ENCODE measurements around the gene PRR15L. TPM values are rescaled to one million over a fixed set of nuclear protein-coding genes. Genes with fewer than 3 reads are reported as not detected.

PRR15L gene
- total and polyA plus RNA-seq, 2 of the 8 experiments (the other 6 are each of a cell fraction or from before 2014, with no cell fraction given), result 0.26 to 1.1 TPM

- FAIRE-seq (peak; percentile 79), DNase-seq (ENCODE audit: low read depth in 1 of 2, low spot score in 2 of 2) (peak; percentile 47 to 86)
- no peak overlapping the region for H2AK5ac ChIP-seq (ENCODE audit: low read depth, low read length)
- H3K14ac ChIP-seq (ENCODE audit: insufficient read length), result no peak overlapping the region
- CTCF ChIA-PET (ENCODE audit: partially characterized antibody), result interaction anchor here (0.7 to 28.0 kb wide), 29 partner anchors 10 to 732 kb away, joined by 3 to 1010 read pairs (median 4); partner anchors contain the start of genes CDK5RAP3, LRRC46, MRPL10 and NFE2L1
- H3K23me2 ChIP-seq (ENCODE audit: low read depth, low read length), result no peaks in the 10 kb centered on the region
- H2BK15ac ChIP-seq (ENCODE audit: low read length), result no peak overlapping the region
- no peak overlapping the region for H2BK120ac ChIP-seq (replicated peaks; ENCODE audit: low read depth, low read length)
- no peak overlapping the region for H3K4me2 ChIP-seq (ENCODE audit: insufficient read depth in 1 of 2, low read depth in 2 of 2, low read length in 2 of 2)
- H3K9me3 ChIP-seq (ENCODE audit: insufficient read depth in 2 of 2, low read depth in 1 of 2, low read length in 1 of 2), result no peaks in the 10 kb centered on the region
- no peak overlapping the region for H2AFZ ChIP-seq (ENCODE audit: low read length)
- H3K18ac ChIP-seq (ENCODE audit: extremely low read depth, low read length), result no peak overlapping the region
- H4K5ac ChIP-seq (ENCODE audit: insufficient read length, low read depth, low read length), result no peak overlapping the region
- POLR2A ChIA-PET (ENCODE audit: partially characterized antibody), result interaction anchor here (0.6 to 2.2 kb wide), 7 partner anchors 10 to 1455 kb away, joined by 3 to 7 read pairs (median 3); partner anchors contain the start of genes PRR15L and SP2
- no peaks in the 10 kb centered on the region for H3K79me1 ChIP-seq (ENCODE audit: low read depth, low read length)
- no peak overlapping the region for H3K9ac ChIP-seq (replicated peaks in 1 of 4; ENCODE audit: extremely low read depth in 1 of 4, low read depth in 3 of 4, low read length in 3 of 4)
- no peaks in the 10 kb centered on the region; a peak in 1 of 8 replicates for H3K36me3 ChIP-seq (ENCODE audit: control insufficient read depth in 2 of 4, insufficient read depth in 4 of 4, low read length in 3 of 4)
- 30% methylated on average over 2 of the region's 2 CpGs; no CpG with 5 or more reads in 1 of the 2 experiments for WGBS, 2 experiments (ENCODE audit: extremely low coverage in 1 of 2, insufficient coverage in 1 of 2, insufficient read length in 1 of 2, insufficient replicate concordance in 2 of 2, low coverage in 1 of 2, low lambda C conversion rate in 2 of 2, missing lambda C conversion rate in 1 of 2)
- no peak overlapping the region for H3K4ac ChIP-seq (replicated peaks; ENCODE audit: insufficient read length, low read depth, low read length)
- H3K27me3 ChIP-seq (replicated peaks in 1 of 4; ENCODE audit: control insufficient read depth in 3 of 4, extremely low read depth in 1 of 4, insufficient read depth in 3 of 4, low read length in 3 of 4), result peaks cover 0 to 6% (median 0%) of the 10 kb centered on the region in 4 experiments; a peak in 1 of 7 replicates
- H3K27ac ChIP-seq (ENCODE audit: low read depth, low read length), result no peak overlapping the region
- no peaks in the 10 kb centered on the region for H3K79me2 ChIP-seq (ENCODE audit: control insufficient read depth in 1 of 2, insufficient read depth in 2 of 2, low read length in 2 of 2)
- no peak overlapping the region for H4K91ac ChIP-seq (replicated peaks; ENCODE audit: insufficient read length, low read length)
- H3K4me1 ChIP-seq (replicated peaks in 1 of 4; ENCODE audit: control insufficient read depth in 3 of 4, insufficient read depth in 4 of 4, low read length in 3 of 4), result peaks cover 0 to 8% (median 4%) of the 10 kb centered on the region in 4 experiments; a peak in 4 of 7 replicates
- no peaks in the 10 kb centered on the region for H4K20me1 ChIP-seq (replicated peaks in 1 of 2; ENCODE audit: control insufficient read depth in 1 of 2, insufficient read depth in 2 of 2, low read length in 2 of 2)
- no peak overlapping the region for H3K56ac ChIP-seq (replicated peaks; ENCODE audit: insufficient read length, low read depth, low read length)
- H2BK12ac ChIP-seq (ENCODE audit: low read depth, low read length), result no peak overlapping the region
- no peak overlapping the region for H3K4me3 ChIP-seq (ENCODE audit: extremely low read depth in 1 of 4, insufficient read depth in 2 of 4, low read depth in 3 of 4, low read length in 4 of 4)
- H4K8ac ChIP-seq (ENCODE audit: extremely low read depth, insufficient read depth, low read length), result no peak overlapping the region
- no peak overlapping the region for H3K23ac ChIP-seq (ENCODE audit: insufficient read length)
- no peak overlapping the region for H2BK5ac ChIP-seq (ENCODE audit: low read depth, low read length)
- H2BK20ac ChIP-seq (ENCODE audit: low read length), result no peak overlapping the region
- TF ChIP-seq NANOG (IDR thresholded peaks at IDR 0.05; ENCODE audit: insufficient read depth, low read depth, low read length, poor library complexity, severe bottlenecking) (no peak), JUND (IDR thresholded peaks at IDR 0.05; ENCODE audit: low read length) (peak; percentile 89), CREB1 (IDR thresholded peaks at IDR 0.05) (peak; percentile 35; the same call in 1 of the 2 replicates), RAD21 (IDR thresholded peaks at IDR 0.05 in 1 of 2, conservative IDR thresholded peaks at IDR 0.05 in 1 of 2; ENCODE audit: low read depth in 2 of 2, low read length in 2 of 2) (peak; percentile 27 to 38; a peak in 3 of 4 replicates), POU5F1 (IDR thresholded peaks at IDR 0.05; ENCODE audit: low read depth, low read length) (no peak), POLR2A (IDR thresholded peaks at IDR 0.05; ENCODE audit: control extremely low read depth in 1 of 2, low read depth in 2 of 2, low read length in 2 of 2) (no peak), PHF8 (conservative IDR thresholded peaks at IDR 0.05; ENCODE audit: low read depth, low read length) (no peak)
- TF ChIP-seq, protein P1, sequence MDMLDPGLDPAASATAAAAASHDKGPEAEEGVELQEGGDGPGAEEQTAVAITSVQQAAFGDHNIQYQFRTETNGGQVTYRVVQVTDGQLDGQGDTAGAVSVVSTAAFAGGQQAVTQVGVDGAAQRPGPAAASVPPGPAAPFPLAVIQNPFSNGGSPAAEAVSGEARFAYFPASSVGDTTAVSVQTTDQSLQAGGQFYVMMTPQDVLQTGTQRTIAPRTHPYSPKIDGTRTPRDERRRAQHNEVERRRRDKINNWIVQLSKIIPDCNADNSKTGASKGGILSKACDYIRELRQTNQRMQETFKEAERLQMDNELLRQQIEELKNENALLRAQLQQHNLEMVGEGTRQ (IDR thresholded peaks at IDR 0.05; ENCODE audit: low read length), result peak; percentile 57; the same call in 1 of the 2 replicates
- TF ChIP-seq, protein P2, sequence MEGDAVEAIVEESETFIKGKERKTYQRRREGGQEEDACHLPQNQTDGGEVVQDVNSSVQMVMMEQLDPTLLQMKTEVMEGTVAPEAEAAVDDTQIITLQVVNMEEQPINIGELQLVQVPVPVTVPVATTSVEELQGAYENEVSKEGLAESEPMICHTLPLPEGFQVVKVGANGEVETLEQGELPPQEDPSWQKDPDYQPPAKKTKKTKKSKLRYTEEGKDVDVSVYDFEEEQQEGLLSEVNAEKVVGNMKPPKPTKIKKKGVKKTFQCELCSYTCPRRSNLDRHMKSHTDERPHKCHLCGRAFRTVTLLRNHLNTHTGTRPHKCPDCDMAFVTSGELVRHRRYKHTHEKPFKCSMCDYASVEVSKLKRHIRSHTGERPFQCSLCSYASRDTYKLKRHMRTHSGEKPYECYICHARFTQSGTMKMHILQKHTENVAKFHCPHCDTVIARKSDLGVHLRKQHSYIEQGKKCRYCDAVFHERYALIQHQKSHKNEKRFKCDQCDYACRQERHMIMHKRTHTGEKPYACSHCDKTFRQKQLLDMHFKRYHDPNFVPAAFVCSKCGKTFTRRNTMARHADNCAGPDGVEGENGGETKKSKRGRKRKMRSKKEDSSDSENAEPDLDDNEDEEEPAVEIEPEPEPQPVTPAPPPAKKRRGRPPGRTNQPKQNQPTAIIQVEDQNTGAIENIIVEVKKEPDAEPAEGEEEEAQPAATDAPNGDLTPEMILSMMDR (IDR thresholded peaks at IDR 0.05; ENCODE audit: control extremely low read depth in 1 of 3, insufficient read depth in 1 of 3, low read depth in 1 of 3, low read length in 3 of 3), result peak; percentile 68 to 84 (median 72)
Measured at GRCh38 chr17:47946929-47947397, 10.7 kb downstream of the PRR15L start.

Data from H1 (cell line).